Heart left ventricle (tissue), 13 donors: ENCODE data around the gene PI4KA.

Experiments used
- CTCF ChIP-seq, 12 donors: fragments of 200-600 bp; sonication (generic) in 4 of 12; IDR thresholded peaks; one replicate each; pipeline versions ENCODE4 v1.5.0 to v1.8.0; 2018 to 2022; ENCODE audit warnings: antibody characterized with exemption in 12 of 12, mild to moderate bottlenecking in 5 of 12
- POLR2A ChIP-seq, 2 donors: fragments of 450-650 bp; IDR thresholded peaks; one replicate each; pipeline ENCODE4 v1.6.1; 2017; ENCODE audit warnings: antibody characterized with exemption in 2 of 2, mild to moderate bottlenecking in 2 of 2, moderate library complexity in 2 of 2
- donor health status: ischemic (EF 13 %, LVEDD 7.1; RV severe dilation, severe dysfunction).
- donor health status: DM: no; HTN: yes; CAD: no.
- donor health status: DM: no; HTN: no; CAD: no.
- donor health status: ischemic (EF 25% LVEDD 6.9; RV normal size, moderate dysfunction).
- donor health status: ischemic (EF 25% LVEDD 5.7; RV mildly dilated, moderate dysfunction).
- donor health status: ischemic (EF 35%, LVEDD 5.7; RV mildly dilated, moderate dysfunction).
- donor health status: nonischemic (EF 11% LVEDD 7.7; RV severe dilation, severe dysfunction).
- donor health status: DM: yes; HTN: yes; CAD: no.
- donor health status: PGD.
- donor health status: ischemic (EF 29% LVEDD 5.4; RV normal size, mild dysfunction).
- donor health status: nonischemic (EF 23%, LVEDD 6.1; RV moderate dilation, normal function).

- no peak for TF ChIP-seq CTCF (IDR thresholded peaks at IDR 0.05)
- no peak for TF ChIP-seq POLR2A (IDR thresholded peaks at IDR 0.05)
Observed at GRCh38 chr22:20906387-20906767, 47.8 kb upstream of the PI4KA start.
